ENCODE measurements around the gene TBXAS1. TPM values are rescaled to one million over a fixed set of nuclear protein-coding genes. Genes with fewer than 3 reads are reported as not detected.
"Not testable (repeated sequence)": the region's sequence is repeated elsewhere in the genome, so short reads cannot be mapped to it uniquely, and the experiment has no call there.

Gene TBXAS1
- total RNA-seq, 1 donor from 2014 or later, result 10.8 TPM

GRCh38 chr7:139893999-139894398 lies 64.9 kb downstream of the TBXAS1 start:
- no peak for ATAC-seq

- no peak for ATAC-seq
Observed at GRCh38 chr7:139895141-139895829, 66.2 kb downstream of the TBXAS1 start.

DNA sequence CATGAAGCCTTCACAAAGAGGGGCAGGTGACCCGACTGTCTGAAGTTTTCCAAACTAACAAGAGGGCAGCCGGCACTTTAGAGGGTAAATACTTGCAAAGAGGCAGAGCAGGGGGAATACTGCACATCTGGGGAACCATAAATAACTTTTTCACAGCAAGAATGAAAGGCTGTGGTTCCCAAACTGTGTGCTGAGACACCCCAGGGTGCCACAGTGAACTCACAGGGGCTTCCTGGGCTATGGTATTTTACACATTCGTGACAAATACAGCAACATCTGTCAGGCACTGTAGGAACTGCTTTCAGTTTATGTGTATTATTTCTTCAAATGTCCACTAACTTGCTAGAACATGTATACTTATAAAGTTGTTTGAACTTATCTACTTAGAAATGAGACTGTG lies 67.2 kb downstream of the TBXAS1 start:
- ATAC-seq, result no peak

DNA sequence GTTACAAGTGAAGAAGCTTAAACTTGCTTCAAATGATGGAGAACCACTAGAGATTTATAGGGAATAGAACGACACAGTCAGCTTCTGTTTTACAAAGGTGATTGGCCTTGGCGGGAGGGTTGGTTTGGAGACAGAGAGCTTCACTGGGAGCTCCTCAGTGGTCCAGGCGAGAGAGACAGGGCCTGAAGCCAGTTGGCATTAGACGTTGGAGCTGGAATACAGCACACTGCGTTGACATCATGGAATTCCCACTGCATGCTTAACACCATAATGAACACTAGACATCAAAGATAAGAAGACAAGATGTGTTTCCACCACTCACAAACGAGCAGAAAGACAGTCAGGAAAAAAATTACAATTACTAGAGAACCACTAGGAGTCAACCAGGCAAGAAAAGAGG lies 67.8 kb downstream of the TBXAS1 start:
- no peak for ATAC-seq

- ATAC-seq, result peak; percentile 62
Observed at GRCh38 chr7:139897422-139898090, 68.5 kb downstream of the TBXAS1 start.

- no peak for ATAC-seq
Observed at GRCh38 chr7:139898483-139898882, 69.4 kb downstream of the TBXAS1 start.

DNA sequence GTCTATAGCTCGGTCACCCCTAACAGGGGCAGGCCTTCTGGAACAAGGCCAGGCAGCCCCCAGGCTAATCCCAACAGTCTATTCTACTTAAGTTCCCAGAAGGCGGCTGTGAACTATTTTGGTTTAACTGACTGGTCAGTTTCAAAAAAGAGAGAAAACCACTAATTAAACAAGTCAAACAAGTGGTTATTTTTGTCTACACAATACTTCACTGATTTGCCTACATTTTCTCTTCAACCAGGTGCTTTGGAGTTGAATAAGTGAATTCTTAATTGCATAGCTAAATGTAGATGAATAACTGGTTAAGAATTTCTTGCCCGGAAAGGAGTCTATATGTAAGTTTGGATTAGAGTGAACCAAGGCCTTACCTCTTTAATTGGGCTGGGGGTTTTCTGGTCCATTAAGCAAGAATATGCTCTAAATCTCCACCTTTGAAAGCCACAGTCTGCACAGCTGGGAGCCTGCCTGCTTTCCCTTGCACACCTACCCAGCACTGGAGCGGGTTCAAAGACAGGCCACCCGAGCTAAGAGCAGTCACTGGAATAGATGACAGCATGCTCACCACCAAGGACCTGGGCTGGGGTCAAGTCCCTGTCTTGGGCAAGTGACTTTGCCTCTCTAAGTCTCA lies 70.4 kb downstream of the TBXAS1 start:
- no peak for ATAC-seq

GRCh38 chr7:139900326-139900725 lies 71.3 kb downstream of the TBXAS1 start:
- no peak for ATAC-seq

DNA sequence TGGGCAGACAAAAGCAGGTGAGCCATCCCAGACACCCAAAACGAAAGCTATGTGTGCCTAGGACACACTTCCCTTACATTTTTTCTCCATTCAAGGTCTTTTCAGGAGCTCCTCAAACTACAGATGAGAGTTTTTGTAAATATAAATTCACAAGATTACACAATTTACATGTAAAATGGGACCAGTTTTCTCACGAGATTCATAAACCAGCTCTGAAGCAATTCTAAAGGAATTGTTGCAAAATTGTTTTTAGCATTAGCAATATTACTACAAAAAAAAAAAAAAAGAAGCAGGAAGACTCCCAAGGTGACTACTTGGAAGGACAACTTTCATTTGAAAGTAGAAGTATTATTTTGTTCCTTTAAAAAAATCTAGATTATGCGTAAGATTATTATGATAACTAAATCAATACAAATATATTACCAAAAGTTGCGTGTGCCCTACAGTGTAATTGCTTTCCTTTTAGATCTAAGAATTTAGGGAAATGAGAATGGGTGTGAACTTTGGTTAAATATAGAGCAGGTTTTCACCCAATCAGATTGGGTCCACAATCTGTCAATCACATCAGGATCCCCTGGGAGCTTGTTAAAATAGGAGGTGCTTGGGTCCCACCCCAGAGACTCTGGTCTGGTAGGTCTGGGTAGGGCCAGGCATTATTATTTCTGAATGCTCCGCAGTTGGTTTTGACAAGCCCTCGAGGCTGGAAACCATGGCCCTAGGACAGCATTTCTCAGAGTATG lies 72.2 kb downstream of the TBXAS1 start:
- ATAC-seq, result no peak

DNA sequence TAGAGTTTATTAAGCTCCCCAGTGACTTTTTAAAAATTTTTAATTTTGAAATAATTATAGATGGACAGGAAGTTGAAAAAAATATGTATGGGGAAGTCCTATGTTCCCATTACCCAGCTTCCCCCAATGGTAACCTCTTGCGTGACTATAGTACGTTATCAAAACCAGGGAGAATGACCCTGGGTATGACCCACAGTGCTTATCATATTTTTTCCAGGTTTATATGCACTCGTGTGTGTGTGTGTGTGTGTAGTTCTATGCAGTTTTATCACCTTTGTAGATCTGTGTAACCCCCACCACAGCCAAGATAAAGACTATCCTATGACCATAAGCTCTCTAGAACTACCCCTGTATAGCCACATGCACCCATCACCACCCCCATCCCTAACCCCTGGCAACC lies 72.8 kb downstream of the TBXAS1 start:
- no peak for ATAC-seq

DNA sequence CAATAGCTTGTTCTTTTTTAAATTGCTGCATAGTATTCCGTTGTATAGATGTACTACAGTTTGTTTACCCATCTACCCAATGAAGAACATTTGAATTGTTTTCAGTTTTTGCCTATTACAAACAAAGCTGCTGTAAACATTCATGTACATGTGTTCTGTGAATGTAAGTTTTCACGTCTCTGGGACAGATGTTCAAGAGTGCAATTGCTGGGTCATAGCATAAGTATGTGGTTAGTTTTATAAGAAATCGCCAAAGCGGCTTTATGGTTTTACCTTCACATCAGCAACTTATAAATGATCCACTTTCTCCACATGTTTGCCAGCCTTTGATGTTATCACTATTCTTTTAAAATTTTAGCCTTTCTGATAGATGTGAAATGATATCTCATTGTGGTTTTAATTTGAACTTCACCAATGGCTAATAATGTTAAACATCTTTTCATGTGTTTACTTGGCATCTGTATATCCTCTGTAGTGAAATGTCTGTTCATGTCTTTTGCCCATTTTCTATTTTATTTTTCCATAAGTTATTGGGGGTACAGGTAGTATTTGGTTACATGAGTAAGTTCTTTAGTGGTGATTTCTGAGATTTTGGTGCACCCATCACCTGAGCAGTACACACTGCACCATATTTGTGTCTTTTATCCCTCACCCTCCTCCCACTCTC lies 73.5 kb downstream of the TBXAS1 start:
- ATAC-seq, result no peak

DNA sequence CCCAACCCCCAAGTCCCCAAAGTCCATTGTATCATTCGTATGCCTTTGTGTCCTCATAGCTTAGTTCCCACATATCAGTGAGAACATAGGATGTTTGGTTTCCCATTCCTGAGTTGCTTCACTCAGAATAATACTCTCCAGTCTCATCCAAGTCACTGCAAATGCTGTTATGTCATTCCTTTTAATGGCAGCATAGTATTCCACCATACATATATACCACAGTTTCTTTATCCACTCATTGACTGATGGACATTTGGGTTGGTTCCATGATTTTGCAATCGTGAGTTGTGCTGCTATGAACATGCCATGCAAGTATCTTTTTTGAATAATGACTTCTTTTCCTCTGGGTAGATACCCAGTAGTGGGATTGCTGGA lies 74.0 kb downstream of the TBXAS1 start:
- not testable (repeated sequence) for ATAC-seq

GRCh38 chr7:139906879-139907278 lies 77.8 kb downstream of the TBXAS1 start:
- ATAC-seq, result no peak

DNA sequence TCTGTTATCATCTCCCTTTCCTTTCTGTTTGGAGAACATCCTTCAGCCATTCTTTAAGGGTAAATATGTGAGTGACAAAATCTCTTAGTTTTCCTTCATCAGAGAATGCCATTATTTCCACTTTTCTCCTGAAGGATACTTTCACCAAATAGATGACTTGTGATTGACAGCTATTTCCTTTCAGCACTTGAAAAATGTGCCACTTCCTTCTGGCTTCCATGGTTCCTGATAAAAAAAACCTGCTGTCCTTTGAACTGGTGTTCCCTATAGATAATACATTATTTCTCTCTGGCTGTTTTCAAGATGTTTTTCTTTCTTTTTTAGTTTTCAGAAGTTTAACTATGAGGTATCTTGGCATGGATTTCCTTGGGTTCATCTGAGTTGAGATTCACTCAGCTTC lies 79.7 kb downstream of the TBXAS1 start:
- no peak for ATAC-seq

DNA sequence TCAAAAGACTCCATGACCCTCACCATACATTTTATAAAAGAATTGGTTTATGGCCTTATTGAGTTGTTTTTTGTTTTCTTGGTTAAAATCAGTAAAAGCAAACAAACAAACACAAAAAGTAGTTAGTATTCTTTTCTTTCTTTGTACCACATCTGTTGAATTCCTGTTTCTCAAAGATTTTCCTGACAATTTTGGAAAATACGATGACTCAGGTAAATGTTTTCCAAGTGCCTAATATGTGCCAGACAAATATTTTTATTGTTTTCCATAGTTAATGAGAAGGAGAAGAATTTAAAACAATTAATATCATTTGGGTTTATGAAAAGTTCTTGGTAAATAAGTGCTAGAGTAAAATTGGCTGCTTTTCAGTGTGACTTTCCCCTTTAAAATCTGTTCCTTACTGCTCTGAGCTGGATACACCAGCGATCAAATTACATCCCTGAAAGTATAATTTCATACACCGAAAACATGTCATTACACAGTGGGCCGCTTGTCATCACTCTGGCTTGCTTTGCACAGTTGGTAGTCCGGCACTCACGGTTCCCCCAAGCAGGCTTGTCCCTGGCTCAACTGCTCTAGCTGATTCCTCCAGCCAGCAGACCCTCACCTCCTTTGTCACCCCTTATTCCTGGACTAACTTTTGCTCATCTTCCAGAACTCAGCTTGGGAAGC lies 80.5 kb downstream of the TBXAS1 start:
- ATAC-seq, result no peak

DNA sequence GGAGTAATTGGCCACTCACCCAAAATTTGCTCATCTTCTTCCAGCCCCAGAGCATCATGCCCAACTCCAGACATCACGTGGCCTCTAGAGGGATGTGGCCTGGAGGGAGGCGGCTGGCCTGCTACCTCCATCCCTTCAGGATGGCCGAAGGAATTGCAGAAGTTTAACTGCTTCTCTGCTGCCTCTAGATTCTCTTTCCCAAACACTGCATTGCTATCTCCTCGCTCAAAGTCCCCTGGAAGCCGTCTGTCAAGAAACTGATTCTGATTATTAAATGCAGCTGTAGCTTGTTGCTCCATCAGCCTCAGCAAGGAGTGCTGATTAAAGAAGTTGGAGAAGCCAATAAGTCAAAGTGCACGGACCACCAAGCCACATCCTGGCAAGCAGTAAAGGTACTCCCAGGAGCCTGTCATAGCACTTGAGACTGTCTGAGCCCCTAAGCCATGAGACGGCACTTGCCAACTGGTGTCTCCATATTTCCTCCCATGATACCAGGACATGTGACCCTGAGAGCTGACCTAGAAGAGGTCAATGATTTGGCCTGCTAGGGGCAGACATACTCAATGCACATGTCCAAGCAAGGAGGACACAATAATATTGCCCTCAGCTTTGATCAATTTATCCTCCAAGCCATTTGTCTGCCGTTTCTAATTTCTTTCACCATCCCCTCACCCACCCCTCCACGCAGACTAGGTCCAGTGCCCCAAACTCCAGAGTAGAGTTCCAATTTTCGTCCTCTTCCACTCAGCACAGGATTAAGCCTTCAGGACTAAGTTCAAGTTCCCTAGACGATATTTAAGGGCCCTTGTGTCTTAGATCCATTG lies 84.2 kb downstream of the TBXAS1 start:
- no peak for ATAC-seq

- ATAC-seq, result no peak
Observed at GRCh38 chr7:139913845-139914135, 84.7 kb downstream of the TBXAS1 start.

- no peak for ATAC-seq
Observed at GRCh38 chr7:139914306-139915267, 85.5 kb downstream of the TBXAS1 start.

DNA sequence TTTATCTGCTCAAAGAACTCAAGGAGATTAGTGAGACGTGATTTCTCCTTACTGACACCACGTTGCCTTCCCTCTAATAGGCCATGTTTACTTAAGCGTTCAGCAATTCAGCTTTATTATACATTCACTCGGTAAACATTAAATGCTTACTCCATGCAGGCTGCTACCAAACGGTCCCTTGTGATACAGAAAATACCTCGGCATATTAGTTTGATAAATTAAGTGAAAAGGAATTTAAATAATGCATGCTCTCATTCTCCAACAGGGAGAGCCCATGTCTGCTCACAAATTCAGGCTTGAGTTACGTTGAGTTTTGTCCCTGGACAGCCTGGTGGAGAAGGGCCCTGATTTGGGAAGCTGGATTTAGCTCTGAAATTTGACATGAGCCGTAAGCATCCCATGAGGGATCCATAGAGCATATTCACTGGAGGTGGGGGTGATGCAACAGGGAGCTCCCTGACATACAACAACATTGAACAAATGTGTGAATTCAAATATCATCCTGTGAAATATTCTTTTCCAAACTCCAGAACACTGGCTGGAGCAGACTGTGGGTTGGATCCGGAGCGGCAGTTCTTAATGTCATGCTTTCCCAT lies 86.3 kb downstream of the TBXAS1 start:
- ATAC-seq, result no peak
